GM21723 (cell line): ENCODE data around the gene ERMARD.

Experiments used
- ATAC-seq: cut with Tn5 transposase; IDR thresholded peaks from one replicate; pipeline ENCODE4 v1.9.1; 2021; ENCODE audit warnings: mild to moderate bottlenecking, moderate library complexity; ENCODE audit not compliant: unreplicated experiment

Gene ERMARD

DNA sequence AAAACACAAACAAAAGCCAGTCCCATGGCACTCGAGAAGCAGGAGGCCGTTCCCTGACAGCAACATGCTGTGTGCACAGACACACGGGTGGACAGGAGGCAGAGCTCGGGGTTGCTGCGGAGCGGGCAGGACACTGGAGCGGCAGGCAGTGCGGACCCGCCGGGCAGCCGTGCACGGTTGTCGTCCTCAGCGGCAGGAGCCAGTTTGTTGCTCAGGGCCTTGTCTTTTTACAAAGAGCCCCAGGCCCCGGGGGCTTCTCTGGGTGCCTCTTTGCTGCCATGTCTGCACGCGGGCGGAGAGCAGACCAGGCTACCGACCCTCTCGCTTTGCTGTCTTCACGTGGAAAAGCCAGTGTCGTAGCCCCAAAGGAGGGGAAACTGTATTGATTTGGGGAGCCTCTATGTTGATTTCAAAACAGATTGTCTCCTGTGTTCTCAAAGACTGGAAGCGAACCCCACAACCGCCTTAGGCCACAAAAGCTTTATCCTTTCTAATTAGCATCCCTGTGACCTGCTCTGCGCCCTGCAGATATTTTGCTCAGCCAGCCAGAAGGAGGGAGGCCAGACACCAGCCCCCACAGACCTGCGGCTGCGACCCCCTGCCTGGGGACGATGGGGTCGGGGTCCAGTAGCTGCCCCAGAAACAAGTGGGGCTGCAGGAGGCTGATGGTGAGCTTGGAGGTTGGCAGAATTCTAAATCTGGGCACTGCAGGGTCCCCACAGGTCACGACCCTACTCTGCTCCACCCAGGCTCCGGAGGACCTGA is 50.2 kb downstream of the ERMARD start:
- ATAC-seq, result no peak

DNA sequence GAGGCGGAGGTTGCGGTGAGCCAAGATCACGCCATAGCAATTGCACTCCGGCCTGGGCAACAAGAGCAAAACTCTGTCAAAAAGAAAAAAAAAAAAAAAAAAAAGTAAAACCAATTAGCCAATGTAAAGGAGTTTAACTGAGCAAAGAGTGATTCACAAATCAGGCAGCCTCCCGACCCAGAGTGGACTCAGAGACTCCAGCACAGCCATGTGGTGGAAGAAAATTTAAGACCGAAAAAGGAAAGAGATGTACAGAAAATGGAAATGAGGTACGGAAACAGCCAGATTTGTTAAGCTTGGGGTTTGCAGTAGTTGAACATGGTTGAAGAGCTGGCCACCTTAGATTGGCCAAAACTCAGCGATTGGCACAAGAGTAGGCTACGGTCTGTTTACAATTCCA is 51.4 kb downstream of the ERMARD start:
- no peak for ATAC-seq

DNA sequence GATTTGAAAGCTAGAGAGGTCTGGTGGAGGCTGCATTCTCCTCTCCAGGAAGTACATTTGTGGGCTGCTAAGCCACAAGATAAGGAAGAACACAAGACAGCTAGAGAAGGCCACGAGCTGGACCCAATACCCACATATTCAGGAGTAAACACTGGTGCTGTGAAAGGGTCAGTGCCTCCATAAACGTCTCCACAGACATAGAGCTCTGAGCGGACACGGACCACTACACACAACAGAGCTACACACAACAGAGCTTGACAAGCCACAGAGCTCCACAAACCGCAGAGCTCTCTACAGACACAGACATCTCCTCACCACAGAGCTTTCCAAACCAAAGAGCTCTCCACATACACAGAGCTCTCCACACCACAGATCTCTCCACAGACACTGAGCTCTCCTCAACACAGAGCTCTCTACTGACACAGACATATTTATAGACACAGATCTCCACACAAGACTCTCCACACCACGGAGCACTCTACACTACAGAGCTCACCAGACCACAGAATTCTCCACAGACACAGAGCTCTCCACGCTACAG is 51.9 kb downstream of the ERMARD start:
- ATAC-seq, result no peak

DNA sequence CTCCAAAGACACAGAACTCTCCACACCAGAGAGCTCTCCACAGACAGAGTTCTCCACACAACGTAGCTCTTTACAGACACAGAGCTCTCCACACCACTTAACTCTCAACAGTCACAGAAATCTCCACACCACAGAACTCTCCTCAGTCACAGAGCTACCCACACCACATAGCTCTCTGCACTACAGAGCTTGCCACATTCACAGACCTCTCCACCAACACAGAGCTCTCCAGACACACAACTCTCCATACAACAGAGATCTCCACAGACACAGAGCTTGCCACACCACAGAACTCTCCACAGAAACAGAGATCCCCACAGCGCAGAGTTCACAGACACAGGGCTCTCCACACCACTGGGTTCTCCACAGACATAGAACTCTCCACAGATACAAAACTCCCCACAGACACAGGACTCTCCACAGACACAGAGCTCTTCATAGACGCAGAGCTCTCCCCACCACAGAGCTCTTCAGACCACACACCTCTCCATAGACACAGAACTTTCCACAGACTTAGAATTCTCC is 52.5 kb downstream of the ERMARD start:
- no peak for ATAC-seq

DNA sequence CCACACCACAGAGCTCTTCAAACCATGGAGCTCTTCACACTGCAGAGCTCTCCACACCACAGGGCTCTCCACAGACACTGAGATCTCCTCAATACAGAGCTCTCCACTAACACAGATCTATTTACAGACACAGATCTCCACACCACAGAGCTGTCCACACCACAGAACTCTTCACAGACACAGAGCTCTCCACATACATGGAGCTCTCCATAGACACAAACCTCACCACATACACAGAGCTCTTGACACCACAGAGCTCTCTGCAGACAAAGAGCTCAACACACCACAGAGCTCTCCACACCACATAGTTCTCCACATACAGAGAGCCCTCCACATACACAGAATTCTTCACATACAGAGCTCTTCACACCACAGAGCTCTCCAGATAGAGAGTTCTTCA is 53.0 kb downstream of the ERMARD start:
- no peak for ATAC-seq

DNA sequence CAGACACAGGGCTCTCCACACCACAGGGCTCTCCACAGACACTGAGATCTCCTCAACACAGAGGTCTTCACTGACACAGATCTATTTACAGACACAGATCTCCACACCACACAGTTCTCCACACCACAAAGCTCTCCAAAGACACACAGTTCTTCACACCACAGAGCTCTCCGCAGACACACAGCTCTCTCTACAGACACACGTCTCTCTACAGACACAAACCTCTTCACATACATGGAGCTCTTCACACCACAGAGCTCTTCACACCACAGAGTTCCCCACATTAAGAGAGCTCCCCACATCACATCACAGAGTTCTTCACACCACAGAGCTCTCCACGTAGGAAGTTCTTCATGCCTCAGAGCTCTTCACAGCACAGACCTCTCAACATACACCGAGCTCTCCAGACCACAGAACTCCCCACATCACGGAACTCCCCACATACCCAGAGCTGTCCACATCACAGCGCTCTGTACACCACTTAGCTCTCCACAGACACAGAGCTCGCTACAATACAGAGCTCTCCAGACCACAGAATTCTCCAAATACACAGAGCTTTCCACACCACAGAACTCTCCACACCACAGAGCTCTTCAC is 53.9 kb downstream of the ERMARD start:
- no peak for ATAC-seq

DNA sequence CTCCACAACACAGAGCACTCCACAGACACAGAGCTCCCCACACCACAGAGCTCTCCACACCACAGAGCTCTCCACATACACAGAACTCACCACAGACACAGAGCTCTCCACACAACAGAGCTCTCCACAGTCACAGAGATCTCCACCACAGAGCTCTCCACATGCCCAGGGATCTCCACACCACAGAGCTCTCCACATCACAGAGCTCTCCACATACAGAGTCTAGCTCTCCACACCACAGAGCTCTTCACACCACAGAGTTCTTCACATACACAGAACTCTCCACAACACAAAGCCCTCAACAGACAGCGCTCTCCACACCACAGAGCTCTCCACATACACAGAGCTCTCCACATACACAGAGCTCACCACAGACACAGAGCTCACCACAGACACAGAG is 55.3 kb downstream of the ERMARD start:
- no peak for ATAC-seq

DNA sequence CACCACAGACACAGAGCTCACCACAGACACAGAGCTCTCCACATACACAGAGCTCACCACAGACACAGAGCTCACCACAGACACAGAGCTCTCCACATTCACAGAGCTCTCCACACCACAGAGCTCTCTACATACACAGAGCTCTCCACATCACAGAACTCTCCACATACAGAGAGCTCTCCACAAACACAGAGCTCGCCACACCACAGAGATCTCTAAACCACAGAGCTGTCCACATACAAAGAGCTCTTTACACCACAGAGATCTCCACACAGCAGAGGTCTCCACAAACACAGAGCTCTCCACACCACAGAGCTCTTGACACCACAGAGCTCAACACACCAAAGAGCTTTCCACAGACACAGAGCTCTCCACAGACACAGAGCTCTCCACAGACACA is 55.8 kb downstream of the ERMARD start:
- ATAC-seq, result no peak

DNA sequence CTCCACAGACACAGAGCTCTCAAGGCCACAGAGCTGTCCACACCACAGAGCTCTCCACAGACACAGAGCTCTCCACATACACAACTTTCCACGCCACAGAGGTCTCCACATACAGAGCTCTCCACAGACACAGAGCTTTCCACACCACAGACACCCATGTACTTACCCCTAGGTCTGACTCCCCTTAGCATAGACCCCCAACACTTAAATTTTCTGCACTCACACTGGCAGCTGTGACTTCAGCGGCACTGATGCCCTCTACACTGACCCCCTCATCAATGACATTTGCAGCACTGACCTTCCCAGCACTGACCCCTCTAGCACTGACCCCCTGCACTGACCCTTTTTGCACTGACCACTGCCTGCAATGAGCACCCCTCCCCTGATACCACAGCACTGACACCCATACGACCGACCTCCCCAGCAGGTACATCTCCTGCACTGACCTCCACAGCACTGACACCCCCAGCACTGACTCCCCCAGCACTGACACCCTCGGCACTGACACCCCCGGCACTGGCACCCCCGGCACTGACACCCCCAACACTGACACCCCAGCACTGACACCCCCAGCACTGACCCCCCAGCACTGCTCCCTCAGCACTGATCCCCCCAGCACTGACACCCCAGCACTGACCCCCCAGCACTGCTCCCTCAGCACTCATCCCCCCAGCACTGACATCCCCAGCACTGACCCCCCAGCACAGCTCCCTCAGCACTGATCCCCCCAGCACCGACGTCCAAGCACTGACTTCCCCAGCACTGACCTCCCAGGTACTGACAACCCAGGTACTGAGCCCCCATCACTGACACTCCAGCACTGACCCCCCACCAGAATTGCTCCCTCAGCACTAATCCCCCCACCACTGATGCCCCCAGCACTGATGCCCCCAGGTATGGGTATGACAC is 56.5 kb downstream of the ERMARD start:
- ATAC-seq, result no peak

DNA sequence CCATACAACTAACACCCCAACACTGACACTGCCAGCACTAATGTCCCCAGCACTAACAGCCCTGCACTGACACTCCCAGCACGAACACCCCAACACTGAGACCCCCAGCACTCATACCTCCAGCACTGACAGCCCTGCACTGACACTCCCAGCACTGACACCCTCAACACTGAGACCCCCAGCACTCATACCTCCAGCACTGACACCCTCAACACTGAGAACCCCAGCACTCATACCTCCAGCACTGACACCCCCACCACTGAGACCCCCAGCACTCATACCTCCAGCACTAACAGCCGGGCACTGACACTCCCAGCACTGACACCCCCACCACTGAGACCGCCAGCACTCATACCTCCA is 57.2 kb downstream of the ERMARD start:
- ATAC-seq, result no peak

DNA sequence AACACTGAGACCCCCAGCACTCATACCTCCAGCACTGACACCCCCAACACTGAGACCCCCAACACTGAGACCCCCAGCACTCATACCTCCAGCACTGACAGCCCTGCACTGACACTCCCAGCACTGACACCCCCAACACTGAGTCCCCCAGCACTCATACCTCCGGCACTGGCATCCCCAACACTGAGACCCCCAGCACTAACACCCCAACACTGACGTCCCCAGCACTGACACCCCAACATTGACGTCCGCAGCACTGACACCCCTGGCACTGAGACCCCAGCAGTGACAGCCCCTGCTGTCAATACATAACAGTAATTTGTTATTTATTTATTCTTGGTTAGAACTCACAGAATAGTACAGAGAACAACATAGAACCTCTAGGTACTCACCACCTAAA is 58.0 kb downstream of the ERMARD start:
- ATAC-seq, result no peak

DNA sequence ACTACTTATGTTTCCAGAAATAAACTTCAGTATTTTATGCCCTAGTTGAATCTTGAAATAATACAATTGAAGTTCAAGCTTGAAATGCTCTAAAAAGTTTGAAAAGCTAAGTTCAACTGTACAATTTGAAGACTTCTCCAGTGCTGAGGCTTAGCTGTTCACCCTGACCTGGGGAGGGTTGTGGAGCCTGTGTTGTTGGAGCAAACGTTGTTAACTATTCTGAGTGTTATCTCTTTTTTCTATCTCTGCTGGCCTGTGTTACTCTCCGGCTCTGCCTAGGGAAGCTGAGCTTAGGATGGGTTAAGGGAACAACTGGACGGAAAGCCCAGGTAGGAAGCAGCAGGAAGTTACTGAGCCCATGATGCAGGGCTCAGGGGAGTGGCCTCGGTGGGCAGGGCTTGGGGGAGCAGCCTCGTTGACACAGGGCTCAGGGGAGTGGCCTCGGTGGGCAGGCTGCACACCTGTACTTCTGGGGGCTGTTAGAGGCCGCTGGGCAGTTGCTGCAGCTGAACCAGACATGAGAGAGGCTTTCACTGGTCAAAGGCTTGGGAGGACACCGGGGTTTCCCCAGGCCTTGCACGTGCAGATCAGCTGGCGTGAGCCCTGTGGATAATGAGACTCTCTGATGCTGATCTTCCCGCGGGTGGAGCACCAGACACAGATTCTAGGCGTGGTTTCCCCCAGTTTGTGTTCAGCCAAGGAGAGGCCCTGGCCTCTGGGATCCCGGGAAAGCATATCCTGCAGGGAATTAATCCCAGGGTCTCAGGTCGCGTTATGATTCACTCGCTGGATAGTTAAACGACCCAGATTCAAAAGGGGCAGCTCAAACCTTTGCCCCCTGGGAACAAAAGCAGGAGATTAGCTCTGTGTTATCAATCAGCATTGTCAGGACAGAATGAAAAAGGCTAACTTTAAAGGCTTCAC is 58.9 kb downstream of the ERMARD start:
- no peak for ATAC-seq

DNA sequence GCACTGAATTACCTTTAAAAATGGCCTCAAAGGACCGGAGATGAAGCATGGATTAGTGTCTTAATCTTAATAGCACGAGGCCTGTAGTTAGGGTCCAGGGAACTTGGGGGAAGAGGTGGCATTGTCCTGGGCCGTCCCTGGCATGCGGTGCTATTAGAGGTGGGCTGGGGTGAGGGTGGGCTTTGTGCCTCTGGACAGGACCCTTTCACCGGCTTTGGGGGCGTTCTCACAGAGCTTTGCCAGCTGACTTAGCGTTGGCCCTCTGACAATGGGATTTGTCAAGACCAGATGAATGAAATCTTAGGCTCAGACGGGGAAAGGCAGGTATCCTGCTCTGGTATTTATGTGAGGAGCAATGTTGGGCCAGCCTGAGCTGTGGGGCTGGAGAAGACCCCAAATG is 59.6 kb downstream of the ERMARD start:
- no peak for ATAC-seq

DNA sequence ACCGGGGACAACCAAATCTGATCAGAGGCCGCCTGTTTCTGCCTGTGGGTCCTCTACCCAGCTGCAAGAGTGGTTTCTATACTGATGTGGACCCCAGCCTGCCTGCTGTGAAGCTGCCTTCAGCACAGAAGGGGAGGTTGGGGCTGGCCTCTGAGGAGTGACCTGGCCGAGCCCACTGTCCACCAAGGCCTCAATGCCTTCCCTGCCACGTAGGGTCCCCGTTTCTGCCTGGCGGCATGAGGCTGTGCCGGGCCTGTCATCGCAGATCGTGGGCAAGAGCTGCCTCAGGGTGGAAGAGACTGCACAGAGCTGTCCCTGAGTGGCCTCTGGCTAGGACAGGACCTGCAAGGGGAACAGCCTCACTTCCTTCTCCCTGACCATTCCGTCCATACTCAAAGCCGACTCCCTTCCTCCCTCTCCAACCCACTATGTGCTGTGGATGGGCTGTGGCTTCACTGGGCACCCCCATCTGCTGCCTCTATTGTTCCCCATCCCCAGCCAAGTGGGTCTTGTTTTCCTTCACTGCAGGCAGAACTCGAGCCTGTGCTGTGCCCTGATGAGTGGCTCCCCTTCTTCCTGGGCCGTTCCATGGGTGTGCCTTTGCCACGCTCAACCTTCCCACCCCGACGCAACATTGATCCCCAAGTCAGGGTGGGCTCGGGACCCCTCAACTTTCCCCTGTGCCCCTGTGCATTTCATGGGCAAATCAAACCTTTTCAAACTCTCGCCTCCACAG is 60.3 kb downstream of the ERMARD start:
- ATAC-seq, result no peak

DNA sequence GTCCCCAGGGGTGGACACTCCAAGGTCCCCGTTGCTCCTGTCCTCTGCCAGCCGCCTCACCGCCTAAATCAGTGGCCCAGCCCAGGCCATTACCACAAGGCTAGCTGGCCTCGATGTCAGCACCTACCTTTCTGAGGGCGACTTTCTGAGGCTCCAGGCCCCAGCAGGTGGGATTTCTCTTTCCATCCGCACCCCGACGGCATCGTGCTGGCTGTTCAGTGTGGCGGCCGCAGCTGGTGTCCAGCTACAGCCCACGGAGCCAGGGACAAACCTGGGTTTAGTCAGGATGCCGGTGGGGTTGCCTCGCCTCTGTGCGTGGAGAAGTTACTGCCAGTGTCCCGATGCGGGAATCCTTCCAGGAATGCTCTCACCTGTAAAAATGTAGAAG is 60.8 kb downstream of the ERMARD start:
- no peak for ATAC-seq

DNA sequence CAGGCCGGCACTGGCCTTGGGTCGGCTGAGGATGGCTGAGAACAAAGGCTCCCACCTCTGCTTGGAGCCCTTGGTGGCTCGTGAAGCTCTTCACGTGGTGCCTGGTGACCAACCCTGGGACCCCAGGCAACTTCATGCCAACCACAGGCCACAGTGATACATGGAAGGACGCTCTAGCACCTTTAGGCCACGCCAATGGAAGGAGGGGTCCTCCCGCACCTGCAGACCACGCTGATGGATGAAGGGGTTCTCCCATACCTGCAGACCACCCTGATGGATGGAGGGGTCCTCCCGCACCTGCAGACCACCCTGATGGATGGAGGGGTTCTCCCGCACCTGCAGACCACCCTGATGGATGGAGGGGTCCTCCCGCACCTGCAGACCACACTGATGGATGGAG is 62.5 kb downstream of the ERMARD start:
- no peak for ATAC-seq

DNA sequence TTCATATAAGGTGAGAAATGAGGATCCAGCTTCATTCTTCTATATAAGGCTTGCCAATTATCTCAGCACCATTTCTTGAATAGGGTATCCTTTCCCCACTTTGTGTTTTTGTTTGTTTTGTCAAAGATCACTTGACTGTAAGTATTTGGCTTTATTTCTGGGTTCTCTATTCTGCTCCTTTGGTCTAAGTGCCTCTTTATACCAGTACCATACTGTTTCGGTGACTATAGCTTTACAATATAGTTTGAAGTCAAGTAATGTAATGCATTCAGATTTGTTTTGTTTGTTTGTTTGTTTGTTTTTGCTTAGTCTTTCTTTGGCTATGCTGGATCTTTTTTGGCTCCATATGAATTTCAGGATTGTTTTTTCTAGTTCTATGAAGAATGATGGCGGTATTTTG is 64.6 kb downstream of the ERMARD start:
- no peak for ATAC-seq

DNA sequence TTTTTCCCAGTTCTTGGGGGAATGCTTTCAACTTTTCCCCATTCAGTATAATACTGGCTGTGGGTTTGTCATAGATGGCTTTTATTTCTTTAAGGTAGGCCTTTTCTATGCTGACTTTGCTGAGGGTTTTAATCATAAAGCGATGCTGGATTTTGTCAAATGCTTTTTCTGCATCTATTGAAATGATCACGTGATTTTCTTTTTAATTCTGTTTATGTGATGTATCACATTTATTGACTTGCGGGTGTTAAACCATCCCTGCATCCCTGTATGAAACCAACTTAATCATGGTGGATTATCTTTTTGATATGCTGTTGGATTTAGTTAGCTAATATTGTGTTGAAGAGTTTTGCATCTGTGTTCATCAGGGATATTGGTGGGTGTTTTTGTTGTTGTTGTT is 65.6 kb downstream of the ERMARD start:
- ATAC-seq, result no peak

DNA sequence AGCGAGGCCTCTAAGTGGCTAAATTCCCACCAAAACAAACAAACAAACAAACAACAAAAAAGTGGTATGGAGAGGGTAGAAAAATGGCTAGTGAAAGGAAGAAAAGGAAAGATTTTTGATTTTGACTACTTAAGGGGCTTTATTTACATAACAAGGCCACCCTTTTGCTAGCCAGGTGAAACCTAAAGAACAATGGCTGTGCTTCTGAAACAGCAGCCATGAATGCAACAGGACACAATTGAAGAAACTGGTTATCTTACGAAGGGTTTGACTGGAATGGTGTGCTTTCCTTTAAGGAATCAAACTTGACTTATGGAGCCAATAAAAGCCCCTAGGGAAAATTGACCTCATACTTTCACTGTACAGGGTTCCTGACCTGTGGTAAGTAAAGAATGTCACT is 68.9 kb downstream of the ERMARD start:
- ATAC-seq, result no peak

DNA sequence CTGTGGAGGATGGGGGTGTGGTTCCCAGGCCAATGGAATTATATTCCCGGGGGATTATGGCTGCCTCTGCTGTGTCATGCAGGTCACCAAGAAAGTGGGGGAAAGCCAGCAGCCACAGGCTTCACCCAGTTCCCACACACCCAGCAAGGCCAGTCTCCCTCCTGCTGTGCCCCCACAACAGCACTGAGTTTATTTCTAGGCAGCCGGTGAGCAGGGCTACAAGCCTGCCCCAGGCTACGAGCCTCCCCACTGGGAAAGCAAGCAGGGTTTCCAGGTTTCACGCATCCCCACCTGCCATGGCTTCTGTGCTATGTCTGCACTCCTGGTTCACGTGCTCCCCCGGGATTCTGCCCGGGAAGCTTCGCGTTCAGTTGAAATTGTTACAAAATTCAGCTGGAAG is 72.6 kb downstream of the ERMARD start:
- ATAC-seq, result no peak
